ENCODE data around the gene NPEPL1. TPM values are rescaled to one million over a fixed set of nuclear protein-coding genes. Genes with fewer than 3 reads are reported as not detected.

NPEPL1 gene
- total and polyA plus RNA-seq, 11 donors: 18.1 to 33.4 (median 30.1) TPM

DNA sequence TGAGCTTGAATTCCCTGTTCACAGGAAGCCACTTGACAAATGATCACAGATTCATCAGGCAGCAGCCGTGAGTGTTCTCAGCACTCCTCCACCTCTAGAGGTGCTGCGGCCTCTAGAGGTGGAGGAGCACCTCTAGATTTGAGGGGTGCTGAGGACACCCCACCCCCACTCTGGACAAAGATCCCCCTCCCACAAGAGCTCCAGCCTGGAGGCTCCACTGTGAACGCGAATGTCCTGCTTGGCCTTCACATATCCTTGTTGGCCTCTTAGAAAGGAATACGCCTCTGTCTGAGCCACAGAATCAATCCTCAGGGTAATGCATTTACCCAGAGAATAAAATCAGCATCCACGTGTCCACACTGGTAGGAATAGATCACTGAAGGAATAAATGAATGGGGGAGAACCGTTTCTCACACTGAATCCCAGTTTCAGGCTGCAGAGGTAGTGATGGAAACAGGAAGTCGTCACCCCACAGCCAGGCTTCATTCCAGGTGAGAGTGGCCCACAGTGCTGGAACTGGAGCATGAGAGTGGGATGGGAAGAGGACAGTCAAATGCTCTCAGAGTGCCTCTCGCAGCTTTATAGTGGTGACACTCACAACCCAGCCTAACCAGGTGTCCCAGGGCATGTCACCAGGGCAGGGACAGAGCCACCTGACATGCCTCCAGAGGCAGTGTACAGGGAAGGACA lies 16.6 kb downstream of the NPEPL1 start:
- no peak for ATAC-seq
- H3K4me3 ChIP-seq: no peak overlapping the region
- no peaks in the 10 kb centered on the region for H3K27me3 ChIP-seq
- H3K4me1 ChIP-seq: no peaks in the 10 kb centered on the region
- peak in 1 of 5 donors; percentile 15 for DNase-seq
- WGBS, 4 donors: 84 to 86% (median 86%) methylated on average over 9 of the region's 9 CpGs
- no peaks in the 10 kb centered on the region for H3K9me3 ChIP-seq
- peaks cover 0 to 38% (median 24%) of the 10 kb centered on the region in 9 donors for H3K36me3 ChIP-seq
- no peak overlapping the region for H3K27ac ChIP-seq
- TF ChIP-seq CTCF (IDR thresholded peaks at IDR 0.05): no peak
- TF ChIP-seq POLR2A (IDR thresholded peaks at IDR 0.05): no peak
- intact Hi-C loops (cut with DNase I): no loop called here

DNA sequence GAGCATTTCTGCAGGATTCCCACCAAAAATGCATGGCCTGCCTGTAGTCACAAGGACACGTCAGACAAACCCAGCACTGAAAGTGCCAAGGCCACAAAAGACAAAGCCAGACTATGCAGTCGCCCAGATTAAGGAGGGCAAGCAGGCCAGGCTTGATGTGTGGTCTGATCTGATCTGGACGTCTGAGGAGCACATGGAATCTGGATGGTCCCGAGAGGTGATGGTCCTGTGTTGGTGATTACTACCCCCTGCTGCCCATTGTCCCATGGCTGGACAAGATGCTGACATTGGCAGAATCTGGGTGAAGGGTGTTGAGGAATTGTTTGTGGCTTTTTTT lies 17.1 kb downstream of the NPEPL1 start:
- peaks cover 0 to 33% (median 18%) of the 10 kb centered on the region in 9 donors for H3K36me3 ChIP-seq
- TF ChIP-seq POLR2A (IDR thresholded peaks at IDR 0.05) (no peak), CTCF (IDR thresholded peaks at IDR 0.05) (no peak)
- H3K4me1 ChIP-seq: no peaks in the 10 kb centered on the region
- intact Hi-C loops (cut with DNase I): loop anchor here in 1 of 10 donors (5.0 kb wide), 1 partner anchor 48 kb away; no protein-coding TSS in a partner anchor
- ATAC-seq (no peak), DNase-seq (no peak)
- 81 to 89% (median 84%) methylated on average over 4 of the region's 4 CpGs for WGBS, 4 donors
- H3K27ac ChIP-seq: no peak overlapping the region
- H3K27me3 ChIP-seq: no peaks in the 10 kb centered on the region
- H3K9me3 ChIP-seq: no peaks in the 10 kb centered on the region
- no peak overlapping the region for H3K4me3 ChIP-seq

- no peaks in the 10 kb centered on the region for H3K27me3 ChIP-seq
- TF ChIP-seq CTCF (IDR thresholded peaks at IDR 0.05) (no peak), POLR2A (IDR thresholded peaks at IDR 0.05) (no peak)
- peaks cover 0 to 30% (median 10%) of the 10 kb centered on the region in 9 donors for H3K36me3 ChIP-seq
- intact Hi-C loops (cut with DNase I): loop anchor here in 1 of 10 donors (5.0 kb wide), 1 partner anchor 47 kb away; no protein-coding TSS in a partner anchor
- H3K4me1 ChIP-seq: no peaks in the 10 kb centered on the region
- no peak for ATAC-seq
- 81 to 91% (median 86%) methylated on average over 16 to 17 of the region's 17 CpGs for WGBS, 4 donors
- no peak overlapping the region for H3K4me3 ChIP-seq
- H3K9me3 ChIP-seq: no peaks in the 10 kb centered on the region
- no peak overlapping the region for H3K27ac ChIP-seq
- peak in 2 of 5 donors; percentile 13 to 44 for DNase-seq
Observed at GRCh38 chr20:58710481-58711265, 18.1 kb downstream of the NPEPL1 start.
